ENCODE data around the gene TXK.

The TXK gene

DNA sequence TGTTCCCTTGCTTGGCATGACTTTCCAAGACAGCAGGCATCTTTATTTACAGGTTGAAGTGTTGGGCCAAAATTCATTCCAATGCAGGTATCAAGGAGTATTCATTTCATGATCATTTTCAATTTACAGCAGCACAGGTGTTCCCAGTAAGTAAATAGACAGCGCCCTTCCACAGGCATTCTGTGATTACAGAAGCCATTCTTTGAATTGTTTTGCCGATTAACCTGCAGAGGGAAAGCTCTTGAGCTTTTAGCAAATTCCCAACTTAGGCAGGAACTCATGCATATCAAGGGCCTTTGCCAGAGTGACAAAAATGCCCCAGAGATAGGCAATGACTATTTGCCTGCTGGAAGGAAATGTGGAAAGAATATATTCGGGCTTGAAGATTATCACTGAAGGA lies 6.8 kb downstream of the TXK start:
- H3K9ac ChIP-seq (ENCODE audit: low read depth, low read length): peak overlapping the region; percentile 27

GRCh38 chr4:48126621-48127020 lies 7.4 kb downstream of the TXK start:
- H3K9me3 ChIP-seq (ENCODE audit: control insufficient read depth, insufficient read depth, low read length): no peaks in the 10 kb centered on the region
- H3K4me1 ChIP-seq (ENCODE audit: insufficient read depth, low read length): peaks cover 14% of the 10 kb centered on the region
- no peak overlapping the region for H3K9ac ChIP-seq (ENCODE audit: low read depth, low read length)
- no peaks in the 10 kb centered on the region for H3K36me3 ChIP-seq (ENCODE audit: insufficient read depth, low read length)

More for the DNA sequence above, 6.8 kb downstream of the TXK start:
- Histone ChIP-seq H3K4me1 (ENCODE audit: insufficient read depth, low read length) (peaks cover 14% of the 10 kb centered on the region), H3K36me3 (ENCODE audit: insufficient read depth, low read length) (no peaks in the 10 kb centered on the region), H3K9me3 (ENCODE audit: control insufficient read depth, insufficient read depth, low read length) (no peaks in the 10 kb centered on the region)

- Histone ChIP-seq H3K36me3 (ENCODE audit: insufficient read depth, low read length) (no peaks in the 10 kb centered on the region), H3K9ac (ENCODE audit: low read depth, low read length) (no peak overlapping the region), H3K9me3 (ENCODE audit: control insufficient read depth, insufficient read depth, low read length) (no peaks in the 10 kb centered on the region), H3K4me1 (ENCODE audit: insufficient read depth, low read length) (peaks cover 12% of the 10 kb centered on the region)
These were observed 9.2 kb downstream of the TXK start for GRCh38 chr4:48124870-48125269.

DNA sequence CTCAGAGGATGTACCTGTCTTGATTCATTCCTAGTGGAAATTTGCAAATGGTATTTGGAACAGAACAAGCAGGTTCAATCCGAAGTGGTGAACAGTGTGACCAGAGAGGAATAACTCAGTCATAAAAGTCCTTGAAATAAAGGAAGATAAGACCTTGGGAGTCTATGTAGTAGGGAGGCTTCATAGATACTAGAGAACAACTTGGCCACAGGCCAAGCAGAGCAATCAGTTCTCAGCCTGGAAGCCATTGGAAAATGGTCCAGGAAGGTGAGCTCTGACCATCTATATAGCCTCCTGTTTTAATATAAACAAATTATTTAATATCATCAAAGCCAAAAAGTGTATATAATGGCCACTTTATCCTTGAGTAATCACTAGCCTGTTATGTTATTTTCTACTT lies 11.3 kb downstream of the TXK start:
- Histone ChIP-seq H3K9ac (ENCODE audit: low read depth, low read length) (no peak overlapping the region), H3K9me3 (ENCODE audit: control insufficient read depth, insufficient read depth, low read length) (no peaks in the 10 kb centered on the region), H3K36me3 (ENCODE audit: insufficient read depth, low read length) (no peaks in the 10 kb centered on the region), H3K4me1 (ENCODE audit: insufficient read depth, low read length) (peaks cover 12% of the 10 kb centered on the region)

GRCh38 chr4:48121180-48121579 lies 12.9 kb downstream of the TXK start:
- Histone ChIP-seq H3K4me1 (ENCODE audit: insufficient read depth, low read length) (no peaks in the 10 kb centered on the region), H3K9me3 (ENCODE audit: control insufficient read depth, insufficient read depth, low read length) (no peaks in the 10 kb centered on the region), H3K36me3 (ENCODE audit: insufficient read depth, low read length) (no peaks in the 10 kb centered on the region), H3K9ac (ENCODE audit: low read depth, low read length) (no peak overlapping the region)

- no peaks in the 10 kb centered on the region for H3K36me3 ChIP-seq (ENCODE audit: insufficient read depth, low read length)
- no peaks in the 10 kb centered on the region for H3K9me3 ChIP-seq (ENCODE audit: control insufficient read depth, insufficient read depth, low read length)
- H3K9ac ChIP-seq (ENCODE audit: low read depth, low read length): no peak overlapping the region
- no peaks in the 10 kb centered on the region for H3K4me1 ChIP-seq (ENCODE audit: insufficient read depth, low read length)
These were observed 13.9 kb downstream of the TXK start for GRCh38 chr4:48120132-48120531.

DNA sequence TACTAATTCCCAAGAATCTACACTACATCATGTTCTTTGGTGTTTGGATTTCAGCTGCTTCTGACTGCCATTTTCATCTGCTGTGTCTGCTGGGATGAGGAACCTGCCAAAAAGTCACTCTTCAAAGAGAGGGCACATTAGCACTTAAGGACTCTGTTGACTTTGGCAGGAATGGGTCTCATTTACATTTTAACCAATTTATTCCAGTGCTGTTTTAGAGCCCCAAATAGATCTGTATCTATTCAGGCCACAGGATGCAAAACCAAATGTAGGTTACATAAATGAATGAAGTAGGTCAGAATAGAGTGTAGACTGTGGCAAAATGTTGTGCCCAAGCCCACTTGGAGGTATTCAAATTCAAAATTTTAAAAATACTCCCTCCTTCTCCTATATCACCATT lies 14.4 kb downstream of the TXK start:
- no peaks in the 10 kb centered on the region for H3K9me3 ChIP-seq (ENCODE audit: control insufficient read depth, insufficient read depth, low read length)
- no peak overlapping the region for H3K9ac ChIP-seq (ENCODE audit: low read depth, low read length)
- H3K36me3 ChIP-seq (ENCODE audit: insufficient read depth, low read length): no peaks in the 10 kb centered on the region
- peaks cover under 1% of the 10 kb centered on the region; the same call in 1 of the 2 replicates for H3K4me1 ChIP-seq (ENCODE audit: insufficient read depth, low read length)

- Histone ChIP-seq H3K36me3 (ENCODE audit: insufficient read depth, low read length) (no peaks in the 10 kb centered on the region), H3K9ac (ENCODE audit: low read depth, low read length) (no peak overlapping the region), H3K4me1 (ENCODE audit: insufficient read depth, low read length) (peaks cover 7% of the 10 kb centered on the region; the same call in 1 of the 2 replicates), H3K9me3 (ENCODE audit: control insufficient read depth, insufficient read depth, low read length) (no peaks in the 10 kb centered on the region)
These were observed 16.0 kb downstream of the TXK start for GRCh38 chr4:48118081-48118480.

DNA sequence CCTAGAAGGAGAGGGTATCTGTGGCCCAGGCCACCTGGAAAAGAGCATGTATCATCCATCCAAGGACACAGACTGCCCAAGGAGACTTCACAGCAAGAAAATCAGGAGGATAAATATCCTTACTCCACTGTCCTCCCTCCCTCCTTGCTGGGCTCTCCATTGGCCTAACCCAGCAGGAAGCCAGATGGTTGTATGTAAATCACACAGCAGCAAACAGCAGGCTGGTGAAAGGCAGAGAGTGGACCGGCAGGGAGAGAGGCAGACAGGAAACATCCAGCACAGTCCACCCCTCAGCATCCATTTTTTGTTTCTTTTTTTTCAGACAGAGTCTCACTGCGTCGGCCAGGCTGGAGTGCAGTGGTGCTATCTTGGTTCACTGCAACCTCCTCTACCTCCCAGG lies 17.5 kb downstream of the TXK start:
- Histone ChIP-seq H3K9ac (ENCODE audit: low read depth, low read length) (no peak overlapping the region), H3K36me3 (ENCODE audit: insufficient read depth, low read length) (no peaks in the 10 kb centered on the region), H3K4me1 (ENCODE audit: insufficient read depth, low read length) (peaks cover 21% of the 10 kb centered on the region; the same call in 1 of the 2 replicates), H3K9me3 (ENCODE audit: control insufficient read depth, insufficient read depth, low read length) (no peaks in the 10 kb centered on the region)

GRCh38 chr4:48114412-48114811 lies 19.6 kb downstream of the TXK start:
- Histone ChIP-seq H3K36me3 (ENCODE audit: insufficient read depth, low read length) (no peaks in the 10 kb centered on the region), H3K4me1 (ENCODE audit: insufficient read depth, low read length) (peaks cover 28% of the 10 kb centered on the region; the same call in 1 of the 2 replicates), H3K9ac (ENCODE audit: low read depth, low read length) (no peak overlapping the region), H3K9me3 (ENCODE audit: control insufficient read depth, insufficient read depth, low read length) (no peaks in the 10 kb centered on the region)

DNA sequence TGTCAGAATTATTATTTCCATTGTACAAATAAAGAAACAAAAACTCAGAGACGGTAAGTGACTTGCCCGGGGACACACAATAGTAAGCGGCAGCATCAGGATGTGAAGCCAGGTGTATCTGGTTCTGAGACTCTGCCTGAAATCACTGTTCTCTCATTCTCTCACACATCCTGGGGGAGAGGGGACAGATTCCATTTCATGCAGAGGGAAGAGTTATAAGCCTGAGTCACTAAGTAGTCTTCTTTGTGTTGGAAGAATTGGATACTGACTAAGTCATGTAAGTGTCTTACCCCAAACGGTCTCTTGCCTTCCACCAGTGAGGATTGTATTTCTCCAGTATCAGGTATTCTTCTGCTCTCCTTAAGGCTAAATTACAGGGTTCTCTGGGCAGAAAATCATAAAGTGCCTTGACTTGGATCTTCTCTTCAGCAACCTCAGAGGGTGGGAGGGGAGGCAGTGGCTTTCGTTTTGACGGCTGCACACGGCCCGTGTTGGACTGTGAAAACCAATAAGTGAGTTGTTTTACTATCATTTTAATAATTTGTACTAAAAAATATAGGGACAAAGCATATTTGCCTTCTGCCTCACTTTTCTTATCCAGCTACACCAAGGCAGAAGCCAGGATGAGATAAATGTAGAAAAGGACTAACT lies 21.9 kb downstream of the TXK start:
- Histone ChIP-seq H3K4me1 (ENCODE audit: insufficient read depth, low read length) (peaks cover 28% of the 10 kb centered on the region; the same call in 1 of the 2 replicates), H3K36me3 (ENCODE audit: insufficient read depth, low read length) (no peaks in the 10 kb centered on the region), H3K9ac (ENCODE audit: low read depth, low read length) (no peak overlapping the region), H3K9me3 (ENCODE audit: control insufficient read depth, insufficient read depth, low read length) (no peaks in the 10 kb centered on the region)

DNA sequence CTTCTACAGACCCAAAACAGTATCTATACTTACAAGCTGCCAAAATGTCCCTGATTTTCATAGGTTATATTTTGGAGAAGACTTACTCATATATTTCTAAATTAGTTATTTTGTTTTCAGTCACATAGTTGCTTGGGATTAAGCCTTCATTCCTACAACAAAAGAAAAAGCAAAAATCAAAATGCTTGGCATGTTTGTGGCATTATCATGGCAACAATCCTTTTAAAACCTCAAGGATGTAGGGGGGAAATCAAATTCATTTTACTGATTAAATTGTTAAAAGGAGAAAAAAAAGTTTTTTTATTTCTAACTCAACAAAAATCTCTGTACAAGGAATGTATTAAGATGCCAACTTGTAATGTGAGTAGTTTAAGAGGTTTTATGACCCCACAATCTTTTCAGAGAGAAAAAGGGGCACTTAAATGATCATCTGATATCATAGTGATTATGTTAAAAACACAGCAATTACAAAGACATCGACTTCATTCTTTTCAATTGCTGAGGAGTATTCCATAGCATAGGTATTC lies 23.5 kb downstream of the TXK start:
- peaks cover 28% of the 10 kb centered on the region; the same call in 1 of the 2 replicates for H3K4me1 ChIP-seq (ENCODE audit: insufficient read depth, low read length)
- H3K36me3 ChIP-seq (ENCODE audit: insufficient read depth, low read length): no peaks in the 10 kb centered on the region
- no peaks in the 10 kb centered on the region for H3K9me3 ChIP-seq (ENCODE audit: control insufficient read depth, insufficient read depth, low read length)
- H3K9ac ChIP-seq (ENCODE audit: low read depth, low read length): no peak overlapping the region

GRCh38 chr4:48109413-48110263 lies 24.4 kb downstream of the TXK start:
- Histone ChIP-seq H3K4me1 (ENCODE audit: insufficient read depth, low read length) (peaks cover 28% of the 10 kb centered on the region; the same call in 1 of the 2 replicates), H3K9me3 (ENCODE audit: control insufficient read depth, insufficient read depth, low read length) (no peaks in the 10 kb centered on the region), H3K36me3 (ENCODE audit: insufficient read depth, low read length) (no peaks in the 10 kb centered on the region), H3K9ac (ENCODE audit: low read depth, low read length) (no peak overlapping the region)

DNA sequence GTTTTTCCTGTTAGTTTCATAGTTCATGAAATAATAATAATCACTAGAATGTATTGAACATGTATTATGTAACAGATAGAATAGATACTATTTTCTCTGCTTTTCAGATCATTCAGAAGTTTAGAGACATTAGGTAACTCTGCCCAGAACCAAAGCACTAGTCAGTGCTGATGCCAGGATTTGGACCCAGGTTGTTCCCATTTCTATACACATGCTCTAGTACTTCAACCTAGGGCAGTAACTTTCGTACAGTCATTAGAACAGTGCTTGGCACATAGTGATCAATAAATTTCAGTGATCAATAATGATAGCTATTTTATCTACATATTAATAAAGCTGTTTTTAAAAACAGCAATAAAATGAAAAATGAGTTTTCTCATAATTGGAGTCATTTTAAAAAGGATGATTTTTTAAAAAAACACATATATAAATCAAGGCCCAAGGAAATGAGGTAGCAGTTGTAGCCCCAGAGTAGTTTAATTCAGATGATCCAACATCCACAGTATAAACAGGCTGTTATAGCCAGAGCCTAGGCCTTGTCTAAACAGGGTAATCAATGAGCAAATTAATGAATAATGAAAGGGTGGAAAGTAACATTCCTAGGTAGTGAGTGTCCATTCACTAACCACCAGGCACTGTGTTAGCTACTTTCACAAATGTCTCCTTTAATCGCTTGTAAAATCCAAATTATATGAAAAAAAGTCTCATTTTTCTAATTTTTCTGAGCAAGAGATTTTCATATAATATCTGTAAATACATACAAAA lies 25.6 kb downstream of the TXK start:
- H3K9me3 ChIP-seq (ENCODE audit: control insufficient read depth, insufficient read depth, low read length): no peaks in the 10 kb centered on the region
- H3K4me1 ChIP-seq (ENCODE audit: insufficient read depth, low read length): peaks cover 22% of the 10 kb centered on the region; the same call in 1 of the 2 replicates
- no peaks in the 10 kb centered on the region for H3K36me3 ChIP-seq (ENCODE audit: insufficient read depth, low read length)
- H3K9ac ChIP-seq (ENCODE audit: low read depth, low read length): no peak overlapping the region

Measured in ES-I3 (cell line).